ENCODE measurements around the gene SPG11.

The SPG11 gene

GRCh38 chr15:44667039-44667360 lies 3.5 kb upstream of the SPG11 start:
- Mint-ChIP-seq H3K36me3 (ENCODE audit: insufficient read depth) (peaks cover 51% of the 10 kb centered on the region), H3K27ac (peak overlapping the region; percentile 93 to 98), H3K4me1 (ENCODE audit: low read depth in 2 of 2) (peaks cover 53 to 66% of the 10 kb centered on the region in 2 donors), H3K9me3 (no peaks in the 10 kb centered on the region), H3K27me3 (no peaks in the 10 kb centered on the region), H3K4me3 (peak overlapping the region; percentile 74 to 95)
- DNase-seq (no peak), ATAC-seq (replicated peaks) (no peak)

GRCh38 chr15:44666210-44667038 lies 3.0 kb upstream of the SPG11 start:
- Mint-ChIP-seq H3K4me3 (peak overlapping the region; percentile 74 to 95), H3K36me3 (ENCODE audit: insufficient read depth) (peaks cover 51% of the 10 kb centered on the region), H3K9me3 (no peaks in the 10 kb centered on the region), H3K27ac (peak overlapping the region; percentile 93 to 98), H3K4me1 (ENCODE audit: low read depth in 2 of 2) (peaks cover 51 to 65% of the 10 kb centered on the region in 2 donors), H3K27me3 (no peaks in the 10 kb centered on the region)
- ATAC-seq (replicated peaks) (no peak), DNase-seq (no peak)

GRCh38 chr15:44662478-44663409 lies 718 bp downstream of the SPG11 start:
- Mint-ChIP-seq H3K9me3 (no peaks in the 10 kb centered on the region), H3K36me3 (ENCODE audit: insufficient read depth) (peaks cover 53% of the 10 kb centered on the region), H3K4me1 (ENCODE audit: low read depth in 2 of 2) (peaks cover 38 to 56% of the 10 kb centered on the region in 2 donors), H3K27me3 (no peaks in the 10 kb centered on the region), H3K4me3 (peak overlapping the region; percentile 95 to 98), H3K27ac (peak overlapping the region; percentile 93 to 98)
- ATAC-seq (replicated peaks), result peak; percentile 74
- DNase-seq, result peak; percentile 83 to 85 (median 83)

- no peaks in the 10 kb centered on the region for H3K27me3 Mint-ChIP-seq
Observed at GRCh38 chr15:44661576-44661975, 1.9 kb downstream of the SPG11 start.

GRCh38 chr15:44659056-44659455 lies 4.4 kb downstream of the SPG11 start:
- H3K4me1 Mint-ChIP-seq (ENCODE audit: low read depth in 2 of 2), result peaks cover 22 to 35% of the 10 kb centered on the region in 2 donors
- H3K27ac Mint-ChIP-seq, result peak overlapping the region; percentile 24 to 68
- DNase-seq (no peak), ATAC-seq (replicated peaks) (no peak)
- peaks cover 58% of the 10 kb centered on the region for H3K36me3 Mint-ChIP-seq (ENCODE audit: insufficient read depth)
- no peaks in the 10 kb centered on the region for H3K9me3 Mint-ChIP-seq
- no peaks in the 10 kb centered on the region for H3K27me3 Mint-ChIP-seq
- H3K4me3 Mint-ChIP-seq, result no peak overlapping the region

More at GRCh38 chr15:44661576-44661975, 1.9 kb downstream of the SPG11 start:
- no peak for ATAC-seq (replicated peaks)
- no peak for DNase-seq
- Mint-ChIP-seq H3K9me3 (no peaks in the 10 kb centered on the region), H3K27ac (peak overlapping the region; percentile 93 to 98), H3K36me3 (ENCODE audit: insufficient read depth) (peaks cover 58% of the 10 kb centered on the region), H3K4me3 (peak overlapping the region; percentile 95 to 98), H3K4me1 (ENCODE audit: low read depth in 2 of 2) (peaks cover 29 to 45% of the 10 kb centered on the region in 2 donors)

GRCh38 chr15:44657378-44657777 lies 6.1 kb downstream of the SPG11 start:
- H3K27ac Mint-ChIP-seq, result no peak overlapping the region
- ATAC-seq (replicated peaks), result no peak
- no peak for DNase-seq
- no peaks in the 10 kb centered on the region for H3K27me3 Mint-ChIP-seq
- H3K9me3 Mint-ChIP-seq, result no peaks in the 10 kb centered on the region
- no peak overlapping the region for H3K4me3 Mint-ChIP-seq
- peaks cover 51% of the 10 kb centered on the region for H3K36me3 Mint-ChIP-seq (ENCODE audit: insufficient read depth)
- H3K4me1 Mint-ChIP-seq (ENCODE audit: low read depth in 2 of 2), result peaks cover 15 to 35% of the 10 kb centered on the region in 2 donors

GRCh38 chr15:44656913-44657312 lies 6.5 kb downstream of the SPG11 start:
- H3K27ac Mint-ChIP-seq, result no peak overlapping the region
- peaks cover 54% of the 10 kb centered on the region for H3K36me3 Mint-ChIP-seq (ENCODE audit: insufficient read depth)
- no peak overlapping the region for H3K4me3 Mint-ChIP-seq
- no peaks in the 10 kb centered on the region for H3K9me3 Mint-ChIP-seq
- DNase-seq, result no peak
- no peak for ATAC-seq (replicated peaks)
- peaks cover 15 to 39% of the 10 kb centered on the region in 2 donors for H3K4me1 Mint-ChIP-seq (ENCODE audit: low read depth in 2 of 2)
- no peaks in the 10 kb centered on the region for H3K27me3 Mint-ChIP-seq

- DNase-seq (no peak), ATAC-seq (replicated peaks) (no peak)
- Mint-ChIP-seq H3K27ac (no peak overlapping the region), H3K36me3 (ENCODE audit: insufficient read depth) (peaks cover 60% of the 10 kb centered on the region), H3K4me1 (ENCODE audit: low read depth in 2 of 2) (peaks cover 13 to 40% of the 10 kb centered on the region in 2 donors), H3K9me3 (no peaks in the 10 kb centered on the region), H3K4me3 (no peak overlapping the region), H3K27me3 (no peaks in the 10 kb centered on the region)
Observed at GRCh38 chr15:44656298-44656697, 7.2 kb downstream of the SPG11 start.

- H3K4me3 Mint-ChIP-seq, result no peak overlapping the region
- DNase-seq, result no peak
- no peaks in the 10 kb centered on the region for H3K27me3 Mint-ChIP-seq
- no peak for ATAC-seq (replicated peaks)
- peaks cover 11 to 29% of the 10 kb centered on the region in 2 donors for H3K4me1 Mint-ChIP-seq (ENCODE audit: low read depth in 2 of 2)
- H3K9me3 Mint-ChIP-seq, result no peaks in the 10 kb centered on the region
- H3K27ac Mint-ChIP-seq, result no peak overlapping the region
- peaks cover 70% of the 10 kb centered on the region for H3K36me3 Mint-ChIP-seq (ENCODE audit: insufficient read depth)
Observed at GRCh38 chr15:44654858-44655257, 8.6 kb downstream of the SPG11 start.

GRCh38 chr15:44647637-44648036 lies 15.8 kb downstream of the SPG11 start:
- Mint-ChIP-seq H3K4me3 (no peak overlapping the region), H3K4me1 (ENCODE audit: low read depth in 2 of 2) (peaks cover 29 to 60% of the 10 kb centered on the region in 2 donors), H3K9me3 (peaks cover 2 to 8% of the 10 kb centered on the region in 2 donors), H3K36me3 (ENCODE audit: insufficient read depth) (peaks cover 74% of the 10 kb centered on the region), H3K27ac (peak overlapping the region; percentile 33 to 53), H3K27me3 (no peaks in the 10 kb centered on the region)
- DNase-seq (no peak), ATAC-seq (replicated peaks) (no peak)

- H3K36me3 Mint-ChIP-seq (ENCODE audit: insufficient read depth), result peaks cover 74% of the 10 kb centered on the region
- H3K27me3 Mint-ChIP-seq, result no peaks in the 10 kb centered on the region
- DNase-seq, result no peak
- no peak overlapping the region for H3K4me3 Mint-ChIP-seq
- peaks cover 2 to 8% of the 10 kb centered on the region in 2 donors for H3K9me3 Mint-ChIP-seq
- H3K27ac Mint-ChIP-seq, result peak overlapping the region; percentile 33 to 53
- peaks cover 29 to 62% of the 10 kb centered on the region in 2 donors for H3K4me1 Mint-ChIP-seq (ENCODE audit: low read depth in 2 of 2)
- no peak for ATAC-seq (replicated peaks)
Observed at GRCh38 chr15:44647036-44647435, 16.4 kb downstream of the SPG11 start.

GRCh38 chr15:44646460-44646859 lies 17.0 kb downstream of the SPG11 start:
- H3K36me3 Mint-ChIP-seq (ENCODE audit: insufficient read depth), result peaks cover 73% of the 10 kb centered on the region
- ATAC-seq (replicated peaks), result no peak
- H3K27me3 Mint-ChIP-seq, result no peaks in the 10 kb centered on the region
- DNase-seq, result no peak
- no peak overlapping the region for H3K4me3 Mint-ChIP-seq
- peaks cover 29 to 62% of the 10 kb centered on the region in 2 donors for H3K4me1 Mint-ChIP-seq (ENCODE audit: low read depth in 2 of 2)
- peak overlapping the region; percentile 53 to 56 for H3K27ac Mint-ChIP-seq
- peaks cover 2 to 8% of the 10 kb centered on the region in 2 donors for H3K9me3 Mint-ChIP-seq

- no peak overlapping the region for H3K4me3 Mint-ChIP-seq
- peaks cover 25 to 50% of the 10 kb centered on the region in 2 donors for H3K4me1 Mint-ChIP-seq (ENCODE audit: low read depth in 2 of 2)
- H3K36me3 Mint-ChIP-seq (ENCODE audit: insufficient read depth), result peaks cover 57% of the 10 kb centered on the region
- H3K27me3 Mint-ChIP-seq, result no peaks in the 10 kb centered on the region
- no peak for ATAC-seq (replicated peaks)
- peak overlapping the region; percentile 76 to 83 for H3K27ac Mint-ChIP-seq
- peaks cover 2 to 8% of the 10 kb centered on the region in 2 donors for H3K9me3 Mint-ChIP-seq
- DNase-seq, result no peak
Observed at GRCh38 chr15:44641651-44642050, 21.8 kb downstream of the SPG11 start.
